ENCODE data around the gene MAL.

Gene MAL

GRCh38 chr2:95007031-95007609, 18.4 kb upstream of the MAL start:
- H3K4me1 ChIP-seq (ENCODE audit: control insufficient read depth, insufficient read depth, low read length) = no peaks in the 10 kb centered on the region; the same call in 1 of the 2 replicates
- WGBS (ENCODE audit: insufficient coverage, insufficient read length) = no CpG with 5 or more reads among the region's 12 CpGs

DNA sequence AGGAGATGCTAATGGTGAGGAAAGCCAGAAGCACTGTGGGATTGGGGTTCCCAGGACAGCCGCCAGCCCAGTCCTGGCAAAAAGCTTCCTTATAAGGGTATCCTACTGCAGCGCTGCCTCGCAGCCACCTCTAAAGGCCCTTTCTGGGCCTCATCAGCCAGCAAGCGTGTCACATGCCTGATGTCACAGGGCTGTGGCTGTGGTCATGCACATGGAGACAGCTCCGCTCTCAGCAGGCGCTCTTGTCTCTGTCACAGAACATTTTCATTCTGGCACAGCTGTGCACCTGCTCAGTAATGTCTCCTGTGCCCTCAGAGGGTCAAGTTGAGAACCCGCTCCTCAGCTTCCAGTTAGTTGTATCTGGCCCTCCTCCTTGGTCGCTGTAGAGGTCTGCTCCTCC, 17.7 kb upstream of the MAL start:
- no peaks in the 10 kb centered on the region for H3K27me3 ChIP-seq (ENCODE audit: control insufficient read depth, insufficient read depth, low read length)
- no peaks in the 10 kb centered on the region for H3K36me3 ChIP-seq (ENCODE audit: control insufficient read depth, insufficient read depth, low read length)
- no peaks in the 10 kb centered on the region; the same call in 1 of the 2 replicates for H3K4me1 ChIP-seq (ENCODE audit: control insufficient read depth, insufficient read depth, low read length)
- H3K27ac ChIP-seq (ENCODE audit: low read length) = no peak overlapping the region
- peaks cover 2% of the 10 kb centered on the region for H3K9me3 ChIP-seq (ENCODE audit: control insufficient read depth, insufficient read depth, low read length)
- WGBS (ENCODE audit: insufficient coverage, insufficient read length) = no CpG with 5 or more reads among the region's 8 CpGs
- DNase-seq (ENCODE audit: low read depth, low spot score) = no peak
- H3K4me3 ChIP-seq (ENCODE audit: low read length) = no peak overlapping the region

More at GRCh38 chr2:95007031-95007609, 18.4 kb upstream of the MAL start:
- Histone ChIP-seq H3K36me3 (ENCODE audit: control insufficient read depth, insufficient read depth, low read length) (no peaks in the 10 kb centered on the region), H3K27me3 (ENCODE audit: control insufficient read depth, insufficient read depth, low read length) (no peaks in the 10 kb centered on the region), H3K9me3 (ENCODE audit: control insufficient read depth, insufficient read depth, low read length) (peaks cover 2% of the 10 kb centered on the region), H3K4me3 (ENCODE audit: low read length) (no peak overlapping the region), H3K27ac (ENCODE audit: low read length) (no peak overlapping the region)
- DNase-seq (ENCODE audit: low read depth, low spot score) = no peak

DNA sequence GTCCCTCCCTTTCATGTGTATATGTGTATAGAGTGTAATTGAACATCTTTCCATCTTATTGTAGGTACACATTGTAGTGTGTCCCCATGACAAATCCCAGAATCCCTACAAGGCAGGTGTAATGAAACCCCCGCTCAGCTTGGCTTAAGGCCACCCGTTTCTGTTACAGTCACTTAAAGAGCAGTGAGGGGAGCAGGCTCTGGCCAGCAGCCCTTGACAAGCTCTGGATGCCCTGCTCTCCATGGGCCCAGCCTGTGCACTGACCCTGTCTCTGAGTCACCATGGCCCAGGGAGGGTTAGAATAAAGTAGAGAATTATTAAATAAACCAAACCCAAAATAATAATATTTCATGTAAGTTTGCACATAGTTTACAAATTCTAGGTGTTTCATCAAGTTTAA, 17.2 kb upstream of the MAL start:
- Histone ChIP-seq H3K4me3 (ENCODE audit: low read length) (no peak overlapping the region), H3K4me1 (ENCODE audit: control insufficient read depth, insufficient read depth, low read length) (no peaks in the 10 kb centered on the region; the same call in 1 of the 2 replicates), H3K27ac (ENCODE audit: low read length) (no peak overlapping the region), H3K36me3 (ENCODE audit: control insufficient read depth, insufficient read depth, low read length) (no peaks in the 10 kb centered on the region), H3K27me3 (ENCODE audit: control insufficient read depth, insufficient read depth, low read length) (no peaks in the 10 kb centered on the region), H3K9me3 (ENCODE audit: control insufficient read depth, insufficient read depth, low read length) (peaks cover 2% of the 10 kb centered on the region)
- no peak for DNase-seq (ENCODE audit: low read depth, low spot score)
- WGBS (ENCODE audit: insufficient coverage, insufficient read length) = no CpG with 5 or more reads among the region's 2 CpGs

DNA sequence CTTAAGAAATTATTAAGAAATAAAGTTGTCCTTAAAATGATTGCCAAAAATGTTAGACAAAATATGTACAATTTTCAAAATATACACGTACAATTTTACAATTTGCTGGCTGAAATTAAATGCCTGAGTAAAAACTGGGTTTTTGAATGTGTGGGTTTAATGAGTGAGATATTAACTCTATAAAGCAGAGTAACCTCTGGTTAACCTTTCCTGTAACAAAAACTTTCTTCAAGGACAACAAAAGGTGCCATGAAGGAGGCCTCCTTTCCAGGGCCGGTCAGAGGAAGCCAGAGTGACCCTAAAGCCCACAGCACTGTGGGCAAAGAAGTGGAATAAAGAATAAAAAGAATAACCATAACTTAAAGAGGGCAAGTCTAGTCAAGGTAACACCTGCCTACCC, 16.5 kb upstream of the MAL start:
- WGBS (ENCODE audit: insufficient coverage, insufficient read length) = no CpG with 5 or more reads among the region's 2 CpGs
- H3K9me3 ChIP-seq (ENCODE audit: control insufficient read depth, insufficient read depth, low read length) = no peaks in the 10 kb centered on the region; the same call in 1 of the 2 replicates
- H3K36me3 ChIP-seq (ENCODE audit: control insufficient read depth, insufficient read depth, low read length) = no peaks in the 10 kb centered on the region
- H3K4me3 ChIP-seq (ENCODE audit: low read length) = no peak overlapping the region
- DNase-seq (ENCODE audit: low read depth, low spot score) = no peak
- H3K4me1 ChIP-seq (ENCODE audit: control insufficient read depth, insufficient read depth, low read length) = no peaks in the 10 kb centered on the region; the same call in 1 of the 2 replicates
- H3K27me3 ChIP-seq (ENCODE audit: control insufficient read depth, insufficient read depth, low read length) = no peaks in the 10 kb centered on the region
- no peak overlapping the region for H3K27ac ChIP-seq (ENCODE audit: low read length)

- DNase-seq (ENCODE audit: low read depth, low spot score) = no peak
- Histone ChIP-seq H3K4me1 (ENCODE audit: control insufficient read depth, insufficient read depth, low read length) (no peaks in the 10 kb centered on the region), H3K36me3 (ENCODE audit: control insufficient read depth, insufficient read depth, low read length) (no peaks in the 10 kb centered on the region), H3K27ac (ENCODE audit: low read length) (no peak overlapping the region), H3K4me3 (ENCODE audit: low read length) (no peak overlapping the region), H3K27me3 (ENCODE audit: control insufficient read depth, insufficient read depth, low read length) (no peaks in the 10 kb centered on the region), H3K9me3 (ENCODE audit: control insufficient read depth, insufficient read depth, low read length) (no peaks in the 10 kb centered on the region; the same call in 1 of the 2 replicates)
- WGBS (ENCODE audit: insufficient coverage, insufficient read length) = 100% methylated on average over 1 of the region's 5 CpGs
These were observed 16.1 kb upstream of the MAL start for GRCh38 chr2:95009412-95009811.

DNA sequence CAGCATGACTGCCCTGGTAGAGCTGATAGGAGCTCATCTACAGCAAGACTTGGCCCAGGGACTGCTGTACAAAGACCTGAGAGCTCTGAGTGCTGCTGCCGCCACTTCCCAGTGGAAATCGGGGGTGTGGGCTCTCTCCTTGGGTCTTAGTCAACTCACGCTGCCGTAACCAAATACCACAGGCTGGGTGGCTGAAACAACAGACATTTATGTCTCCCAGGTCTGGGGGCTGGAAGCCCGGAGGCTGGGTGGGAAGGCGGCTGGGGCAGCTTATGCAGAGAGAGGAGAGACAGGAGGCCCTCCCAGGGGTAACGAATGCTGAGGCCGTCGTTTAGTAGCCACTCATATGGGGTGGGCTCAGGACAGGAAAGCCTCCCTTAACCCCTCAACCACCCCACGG, 15.4 kb upstream of the MAL start:
- no peaks in the 10 kb centered on the region for H3K27me3 ChIP-seq (ENCODE audit: control insufficient read depth, insufficient read depth, low read length)

DNA sequence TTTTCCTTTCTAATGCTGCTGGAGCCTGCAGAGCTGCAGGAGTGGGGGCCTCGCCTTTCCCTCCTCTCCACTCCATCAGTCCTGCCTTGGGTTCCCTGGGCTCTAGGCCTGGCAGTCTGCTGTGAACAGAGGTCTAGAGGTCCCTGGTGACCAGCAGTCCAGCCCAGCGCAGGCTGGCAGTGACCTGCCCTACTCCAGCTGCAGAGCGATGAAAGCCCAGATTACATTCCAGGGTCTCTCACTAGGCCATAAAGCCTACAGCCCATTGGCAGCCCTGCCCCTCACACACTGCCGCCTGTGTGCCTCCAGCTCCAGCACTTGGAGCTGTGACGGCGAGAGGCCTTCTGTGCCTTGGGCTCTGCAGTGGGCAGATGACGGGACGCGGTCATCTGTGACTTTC, 14.8 kb upstream of the MAL start:
- no peak for DNase-seq (ENCODE audit: low read depth, low spot score)
- Histone ChIP-seq H3K9me3 (ENCODE audit: control insufficient read depth, insufficient read depth, low read length) (no peaks in the 10 kb centered on the region; the same call in 1 of the 2 replicates), H3K4me1 (ENCODE audit: control insufficient read depth, insufficient read depth, low read length) (no peaks in the 10 kb centered on the region), H3K4me3 (ENCODE audit: low read length) (no peak overlapping the region), H3K36me3 (ENCODE audit: control insufficient read depth, insufficient read depth, low read length) (no peaks in the 10 kb centered on the region), H3K27me3 (ENCODE audit: control insufficient read depth, insufficient read depth, low read length) (no peaks in the 10 kb centered on the region), H3K27ac (ENCODE audit: low read length) (no peak overlapping the region)
- no CpG with 5 or more reads among the region's 9 CpGs for WGBS (ENCODE audit: insufficient coverage, insufficient read length)

More for the DNA sequence above, 15.4 kb upstream of the MAL start:
- no peaks in the 10 kb centered on the region for H3K4me1 ChIP-seq (ENCODE audit: control insufficient read depth, insufficient read depth, low read length)
- no peak overlapping the region for H3K4me3 ChIP-seq (ENCODE audit: low read length)
- H3K36me3 ChIP-seq (ENCODE audit: control insufficient read depth, insufficient read depth, low read length) = no peaks in the 10 kb centered on the region
- H3K9me3 ChIP-seq (ENCODE audit: control insufficient read depth, insufficient read depth, low read length) = no peaks in the 10 kb centered on the region; the same call in 1 of the 2 replicates
- no peak for DNase-seq (ENCODE audit: low read depth, low spot score)
- WGBS (ENCODE audit: insufficient coverage, insufficient read length) = no CpG with 5 or more reads among the region's 10 CpGs
- no peak overlapping the region for H3K27ac ChIP-seq (ENCODE audit: low read length)

DNA sequence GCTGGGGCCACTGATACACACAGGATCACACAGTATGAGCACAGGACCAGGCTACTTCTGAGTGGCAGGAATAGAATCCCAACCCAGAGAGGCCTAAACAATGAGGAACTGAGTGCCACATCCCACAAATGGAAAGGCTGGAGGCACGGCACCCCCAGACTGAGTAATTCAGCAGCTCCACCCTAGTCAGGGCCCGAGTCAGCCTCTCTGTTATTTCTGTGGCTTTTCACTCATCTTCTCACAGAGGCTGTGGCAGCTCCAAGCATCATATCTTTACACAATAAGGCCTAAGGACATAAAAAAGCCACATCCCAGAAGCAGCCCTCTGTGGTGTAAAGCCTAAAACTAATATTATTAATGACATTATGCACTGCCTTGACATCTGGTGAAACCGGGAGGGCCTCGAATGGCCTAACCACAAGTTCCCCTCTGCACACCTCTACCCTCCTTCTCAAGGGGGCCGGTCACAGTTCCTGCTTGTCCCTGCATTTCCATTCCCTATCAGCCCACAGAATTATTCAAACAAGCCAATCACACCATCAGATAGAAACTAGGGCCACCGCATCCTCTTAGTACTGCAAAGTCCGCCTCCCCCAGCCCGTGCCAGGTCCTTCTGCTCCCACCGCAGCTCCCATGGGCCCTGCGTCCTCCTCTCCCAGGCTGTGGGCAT, 12.5 kb upstream of the MAL start:
- Histone ChIP-seq H3K9me3 (ENCODE audit: control insufficient read depth, insufficient read depth, low read length) (peaks cover 2% of the 10 kb centered on the region), H3K4me1 (ENCODE audit: control insufficient read depth, insufficient read depth, low read length) (no peaks in the 10 kb centered on the region), H3K27ac (ENCODE audit: low read length) (no peak overlapping the region), H3K4me3 (ENCODE audit: low read length) (no peak overlapping the region), H3K36me3 (ENCODE audit: control insufficient read depth, insufficient read depth, low read length) (no peaks in the 10 kb centered on the region), H3K27me3 (ENCODE audit: control insufficient read depth, insufficient read depth, low read length) (no peaks in the 10 kb centered on the region)
- DNase-seq (ENCODE audit: low read depth, low spot score) = no peak
- WGBS (ENCODE audit: insufficient coverage, insufficient read length) = no CpG with 5 or more reads among the region's 10 CpGs

DNA sequence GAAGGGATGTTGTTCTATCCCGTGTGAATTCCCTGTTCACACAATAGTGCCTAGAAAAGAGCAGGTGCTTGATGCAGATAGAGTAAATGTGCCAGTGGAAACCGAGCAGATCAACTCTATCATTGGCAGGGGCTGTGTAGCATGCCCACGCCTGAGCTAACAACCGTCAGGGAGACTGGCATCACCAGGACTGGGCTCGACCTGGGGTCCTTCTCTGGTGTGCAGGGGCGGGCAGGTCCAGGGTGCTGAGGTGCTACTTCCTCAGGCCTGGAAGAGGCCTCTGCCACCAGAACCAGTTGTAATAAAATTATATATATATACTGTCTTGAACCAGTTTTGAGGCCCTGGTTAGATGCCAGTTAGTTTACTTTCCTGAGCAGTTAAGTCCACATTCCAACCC, 11.8 kb upstream of the MAL start:
- no peaks in the 10 kb centered on the region for H3K36me3 ChIP-seq (ENCODE audit: control insufficient read depth, insufficient read depth, low read length)
- H3K27me3 ChIP-seq (ENCODE audit: control insufficient read depth, insufficient read depth, low read length) = no peaks in the 10 kb centered on the region
- WGBS (ENCODE audit: insufficient coverage, insufficient read length) = no CpG with 5 or more reads among the region's 6 CpGs
- H3K4me3 ChIP-seq (ENCODE audit: low read length) = no peak overlapping the region
- H3K4me1 ChIP-seq (ENCODE audit: control insufficient read depth, insufficient read depth, low read length) = no peaks in the 10 kb centered on the region
- DNase-seq (ENCODE audit: low read depth, low spot score) = no peak
- H3K27ac ChIP-seq (ENCODE audit: low read length) = no peak overlapping the region
- peaks cover 2% of the 10 kb centered on the region for H3K9me3 ChIP-seq (ENCODE audit: control insufficient read depth, insufficient read depth, low read length)

- no peak overlapping the region for H3K4me3 ChIP-seq (ENCODE audit: low read length)
- no peaks in the 10 kb centered on the region for H3K36me3 ChIP-seq (ENCODE audit: control insufficient read depth, insufficient read depth, low read length)
- no peak overlapping the region for H3K27ac ChIP-seq (ENCODE audit: low read length)
- DNase-seq (ENCODE audit: low read depth, low spot score) = no peak
- no peaks in the 10 kb centered on the region for H3K27me3 ChIP-seq (ENCODE audit: control insufficient read depth, insufficient read depth, low read length)
- H3K9me3 ChIP-seq (ENCODE audit: control insufficient read depth, insufficient read depth, low read length) = peaks cover 2% of the 10 kb centered on the region
- WGBS (ENCODE audit: insufficient coverage, insufficient read length) = no CpG with 5 or more reads among the region's 10 CpGs
- H3K4me1 ChIP-seq (ENCODE audit: control insufficient read depth, insufficient read depth, low read length) = no peaks in the 10 kb centered on the region
These were observed 11.3 kb upstream of the MAL start for GRCh38 chr2:95014126-95014708.

Data from iPS DF 6.9 (cell line).